Endothelial cell of umbilical vein (primary cell): ENCODE data around the gene HOXB3. TPM values are rescaled to one million over a fixed set of nuclear protein-coding genes. Genes with fewer than 3 reads are reported as not detected.
A peak's percentile ranks its signal among the peaks of the same experiment; 100 is the strongest.

Experiments used
- BruUV-seq: library from RNA; stranded (reverse); fragments of 400-500 nt; replicated peaks from 2 replicates; lab custom pipeline; 2021; lab: Mats Ljungman, UMichigan
- CTCF ChIA-PET: fragments of 300-600, 350-600 bp; sonication (Branson Sonifier 250); formaldehyde crosslinking; loops from one replicate; lab custom pipeline; 2021; ENCODE audit warnings: antibody characterized with exemption, inconsistent platforms; lab: Charles Lee
- POLR2A ChIA-PET: fragments of 300-600, 350-600 bp; sonication (Branson Sonifier 250); formaldehyde crosslinking; loops from one replicate; lab custom pipeline; 2021; ENCODE audit warnings: antibody characterized with exemption, inconsistent platforms; lab: Charles Lee
- DNase-seq: peaks from one replicate; pipeline ENCODE4 v3.0.0-alpha.2; 2011; ENCODE audit warnings: low read depth, low spot score
- FAIRE-seq: peaks from 2 replicates; lab custom pipeline; 2011; peaks lifted over from hg19 to GRCh38; lab: Jason Lieb, UNC
- H2AFZ ChIP-seq: 2 replicates; pipeline ENCODE4 v1.6.0; 2012; ENCODE audit warnings: low read depth, low read length, control low read depth, inconsistent platforms
- H3K27ac ChIP-seq: 2 replicates; pipeline ENCODE4 v1.5.1; 2011; ENCODE audit warnings: low read depth, mild to moderate bottlenecking, control low read depth, low read length, moderate library complexity; ENCODE audit not compliant: insufficient read depth
- H3K27me3 ChIP-seq, 2 experiments: 2 replicates each; pipeline versions ENCODE4 v1.6.0 to v1.6.1; 2011; ENCODE audit warnings: low read length in 2 of 2, mixed read lengths in 1 of 2; ENCODE audit not compliant: control insufficient read depth in 2 of 2, insufficient read depth in 2 of 2
- H3K36me3 ChIP-seq, 2 experiments: 2 replicates in 1 of 2; 3 replicates in 1 of 2; pipeline ENCODE4 v1.5.1; 2011; ENCODE audit warnings: low read length in 2 of 2, mild to moderate bottlenecking in 1 of 2, moderate library complexity in 1 of 2; ENCODE audit not compliant: control insufficient read depth in 2 of 2, insufficient read depth in 2 of 2; ENCODE audit errors: extremely low read depth in 1 of 2
- H3K4me1 ChIP-seq: 3 replicates; pipeline ENCODE4 v1.5.1; 2011; ENCODE audit warnings: mild to moderate bottlenecking, low read length; ENCODE audit not compliant: control insufficient read depth, insufficient read depth; ENCODE audit errors: extremely low read depth
- H3K4me2 ChIP-seq: 2 replicates; pipeline ENCODE4 v1.6.1; 2011; ENCODE audit warnings: low read length, control low read depth, mixed read lengths; ENCODE audit not compliant: insufficient read depth
- H3K4me3 ChIP-seq, 3 experiments: fragments of 200-600 bp in 1 of 3; sonication (generic), shearing (Covaris generic) in 1 of 3; replicated peaks in 1 of 3; 2 replicates each; pipeline ENCODE4 v1.5.1; 2011 to 2016; ENCODE audit warnings: control low read depth in 3 of 3, low read length in 3 of 3, mild to moderate bottlenecking in 2 of 3, inconsistent platforms in 1 of 3, low read depth in 1 of 3, moderate library complexity in 1 of 3; ENCODE audit not compliant: insufficient read depth in 1 of 3
- H3K79me2 ChIP-seq: 2 replicates; pipeline ENCODE4 v1.6.0; 2012; ENCODE audit warnings: low read length, inconsistent platforms; ENCODE audit not compliant: control insufficient read depth, insufficient read depth
- H3K9ac ChIP-seq: replicated peaks from 2 replicates; pipeline ENCODE3; 2011; ENCODE audit warnings: low read length, control low read depth; ENCODE audit not compliant: insufficient read depth; ENCODE audit errors: extremely low read depth
- H3K9me1 ChIP-seq: replicated peaks from 3 replicates; pipeline ENCODE4 v1.6.0; 2011; ENCODE audit warnings: mild to moderate bottlenecking, low read length; ENCODE audit not compliant: control insufficient read depth, insufficient read depth; ENCODE audit errors: extremely low read depth
- H3K9me3 ChIP-seq: replicated peaks from 2 replicates; pipeline ENCODE4 v1.5.1; 2012; ENCODE audit warnings: low read length, inconsistent platforms; ENCODE audit not compliant: control insufficient read depth, insufficient read depth
- H4K20me1 ChIP-seq: replicated peaks from 2 replicates; pipeline ENCODE3; 2011; ENCODE audit warnings: mild to moderate bottlenecking, low read length; ENCODE audit not compliant: control insufficient read depth, insufficient read depth; ENCODE audit errors: extremely low read depth
- GATA2 ChIP-seq: IDR thresholded peaks from 2 replicates; pipeline ENCODE4 v1.7.0; 2011; ENCODE audit warnings: low read depth, mild to moderate bottlenecking, moderate library complexity, mixed read lengths, low read length; ENCODE audit not compliant: insufficient read length, insufficient read depth
- MYC ChIP-seq: IDR thresholded peaks from one replicate; pipeline ENCODE4 v1.6.1; 2011; ENCODE audit warnings: mild to moderate bottlenecking, low read depth, low read length
- POLR2A ChIP-seq: IDR thresholded peaks from 2 replicates; pipeline ENCODE4 v1.6.1; 2012; ENCODE audit warnings: low read depth, mild to moderate bottlenecking, control low read depth, low read length
- dilution Hi-C: fragments of 300-500 bp; cut with MboI; formaldehyde crosslinking; loops from one replicate; pipeline ENCODE4 v1.15.0; 2019; ENCODE audit warnings: low sequenced_read_pairs; ENCODE audit not compliant: extremely low pct_ligation_motif_present
- intact Hi-C: fragments of 100-400 bp; cut with micrococcal nuclease; formaldehyde crosslinking; loops from one replicate; pipeline ENCODE4 v1.10.0; 2022
- polyA plus RNA-seq, 4 experiments: library from polyadenylated mRNA; depleted of rRNA in 3 of 4; stranded (reverse) in 3 of 4; unstranded in 1 of 4; fragments of >200 nt; gene quantifications; 2 replicates each; pipeline versions ENCODE4 v1.2.1 to v1.2.3, GENCODE V29; 2011 to 2012; ENCODE audit warnings: missing spikeins in 1 of 4
- total RNA-seq: library from RNA; stranded (reverse); gene quantifications from 2 replicates; pipeline ENCODE4 v1.2.3, GENCODE V29; 2021
- TF ChIP-seq, protein P1 (sequence below), 2 donors: IDR thresholded peaks; 1 replicate in 1 of 2; 2 replicates in 1 of 2; pipeline ENCODE4 v1.5.1; 2011; ENCODE audit warnings: low read length in 2 of 2, mild to moderate bottlenecking in 2 of 2, moderate library complexity in 2 of 2, control low read depth in 1 of 2, inconsistent platforms in 1 of 2, low read depth in 1 of 2; ENCODE audit not compliant: insufficient read depth in 1 of 2; ENCODE audit errors: extremely low read depth in 1 of 2

HOXB3 gene
- total and polyA plus RNA-seq, 2 donors (not counting 3 experiments of a cell fraction or from before 2014, with no cell fraction given) = 29.6 to 56.6 TPM

DNA sequence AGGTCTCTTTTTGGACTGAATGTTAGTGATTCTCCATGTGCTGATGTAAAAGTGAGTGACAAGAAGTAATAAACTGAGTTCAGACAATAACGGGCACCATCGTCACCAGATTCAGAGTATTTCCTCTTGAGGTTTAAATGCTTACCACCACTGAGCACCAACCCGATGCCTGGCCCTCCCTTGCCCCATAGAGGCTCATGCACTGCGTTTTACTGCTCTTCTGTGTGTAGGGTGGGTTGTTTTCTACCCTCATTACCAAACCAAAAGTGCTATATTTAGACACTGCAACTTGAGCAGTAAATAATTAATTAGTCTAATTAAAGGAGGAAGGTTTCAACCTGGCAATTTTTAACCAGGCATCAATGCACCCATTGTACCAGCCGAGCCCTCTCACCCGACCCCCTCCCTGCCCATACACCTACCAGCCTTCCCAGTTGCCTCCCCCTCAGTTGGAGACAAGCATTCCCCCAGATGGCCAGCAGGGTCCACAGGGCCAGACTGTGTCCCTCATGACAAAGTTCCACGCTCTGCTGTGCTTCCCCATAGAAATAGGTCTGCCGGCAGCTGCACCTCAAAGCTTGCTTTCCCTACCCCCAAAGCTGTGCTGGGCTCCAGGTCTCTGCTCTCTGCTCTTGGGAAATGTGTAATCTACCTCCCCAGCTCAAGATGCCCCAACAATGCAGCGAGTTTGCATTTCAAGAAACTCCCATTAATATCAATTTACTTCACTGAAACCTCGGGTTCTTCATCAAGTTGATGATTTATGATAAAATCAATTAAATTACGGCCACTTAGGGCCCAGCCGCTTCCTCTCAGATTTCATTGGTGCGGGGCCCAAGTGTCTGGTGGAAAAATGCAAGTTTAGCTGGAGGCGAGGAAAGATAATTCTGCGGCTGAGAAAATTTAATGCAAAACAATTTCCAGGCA, 27.9 kb downstream of the HOXB3 start:
- dilution Hi-C loops (no loop called here), intact Hi-C loops (loop anchor here (2.0 kb wide), 1 partner anchor 13 kb away; no protein-coding TSS in a partner anchor)
- FAIRE-seq (no peak), DNase-seq (no peak)
- Histone ChIP-seq H3K9me1 (no peaks in the 10 kb centered on the region), H4K20me1 (no peaks in the 10 kb centered on the region), H3K27ac (no peak overlapping the region), H3K4me2 (no peak overlapping the region), H3K27me3 (no peaks in the 10 kb centered on the region), H3K9ac (no peak overlapping the region), H3K36me3 (peaks cover 0 to 5% of the 10 kb centered on the region in 2 experiments), H2AFZ (no peak overlapping the region), H3K4me1 (peaks cover 32% of the 10 kb centered on the region), H3K9me3 (no peaks in the 10 kb centered on the region), H3K4me3 (no peak overlapping the region), H3K79me2 (peaks cover 71% of the 10 kb centered on the region)
- POLR2A ChIA-PET = no interaction called here
- CTCF ChIA-PET = interaction anchor here (1.1 to 1.4 kb wide), 2 partner anchors 8 to 16 kb away, joined by 3 read pairs; partner anchors contain the start of gene HOXB4
- no TSS peak for BruUV-seq
- TF ChIP-seq GATA2 (no peak), POLR2A (no peak), MYC (no peak)
- TF ChIP-seq, protein P1, sequence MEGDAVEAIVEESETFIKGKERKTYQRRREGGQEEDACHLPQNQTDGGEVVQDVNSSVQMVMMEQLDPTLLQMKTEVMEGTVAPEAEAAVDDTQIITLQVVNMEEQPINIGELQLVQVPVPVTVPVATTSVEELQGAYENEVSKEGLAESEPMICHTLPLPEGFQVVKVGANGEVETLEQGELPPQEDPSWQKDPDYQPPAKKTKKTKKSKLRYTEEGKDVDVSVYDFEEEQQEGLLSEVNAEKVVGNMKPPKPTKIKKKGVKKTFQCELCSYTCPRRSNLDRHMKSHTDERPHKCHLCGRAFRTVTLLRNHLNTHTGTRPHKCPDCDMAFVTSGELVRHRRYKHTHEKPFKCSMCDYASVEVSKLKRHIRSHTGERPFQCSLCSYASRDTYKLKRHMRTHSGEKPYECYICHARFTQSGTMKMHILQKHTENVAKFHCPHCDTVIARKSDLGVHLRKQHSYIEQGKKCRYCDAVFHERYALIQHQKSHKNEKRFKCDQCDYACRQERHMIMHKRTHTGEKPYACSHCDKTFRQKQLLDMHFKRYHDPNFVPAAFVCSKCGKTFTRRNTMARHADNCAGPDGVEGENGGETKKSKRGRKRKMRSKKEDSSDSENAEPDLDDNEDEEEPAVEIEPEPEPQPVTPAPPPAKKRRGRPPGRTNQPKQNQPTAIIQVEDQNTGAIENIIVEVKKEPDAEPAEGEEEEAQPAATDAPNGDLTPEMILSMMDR (IDR thresholded peaks at IDR 0.05; ENCODE audit: extremely low read depth in 1 of 2, insufficient read depth in 1 of 2, low read depth in 1 of 2, low read length in 2 of 2) = peak; percentile 34 to 51
